OCI-LY3 (cell line): Measurements from ENCODE around the gene VAV2.

Source experiments
- H2AFZ ChIP-seq: fragments of 200-600, 300-600 bp; shearing (Covaris generic); 2 replicates; pipeline ENCODE4 v1.6.0; 2014; ENCODE audit warnings: antibody characterized with exemption, low read depth, low read length
- H3K27ac ChIP-seq: fragments of 200-600, 300-600 bp; sonication (generic); 2 replicates; pipeline ENCODE4 v1.5.1; 2014; ENCODE audit warnings: mild to moderate bottlenecking, low read length, moderate library complexity, mixed read lengths
- H3K27me3 ChIP-seq: fragments of 200-600, 300-600 bp; sonication (generic); 2 replicates; pipeline ENCODE4 v1.6.1; 2014; ENCODE audit warnings: low read depth, low read length, mixed read lengths
- H3K36me3 ChIP-seq: fragments of 200-600, 300-600 bp; sonication (generic); replicated peaks from 2 replicates; pipeline ENCODE3; 2014; ENCODE audit warnings: low read depth, low read length, mixed read lengths
- H3K4me1 ChIP-seq: fragments of 300-600, 200-600 bp; sonication (generic); 2 replicates; pipeline ENCODE4 v1.6.1; 2014; ENCODE audit warnings: low read length, mixed read lengths
- H3K4me2 ChIP-seq: fragments of 200-600, 300-600 bp; sonication (generic); 2 replicates; pipeline ENCODE4 v1.6.1; 2014; ENCODE audit warnings: low read length, mixed read lengths
- H3K4me3 ChIP-seq: fragments of 300-600, 200-600 bp; sonication (generic); 2 replicates; pipeline ENCODE4 v1.5.1; 2014; ENCODE audit warnings: antibody characterized with exemption, mild to moderate bottlenecking, low read length, moderate library complexity
- H3K79me2 ChIP-seq: fragments of 300-600, 200-600 bp; shearing (Covaris generic); 2 replicates; pipeline ENCODE4 v1.6.1; 2014; ENCODE audit warnings: mild to moderate bottlenecking, low read length, mixed read lengths
- H3K9ac ChIP-seq: fragments of 300-600, 200-600 bp; shearing (Covaris generic); 2 replicates; pipeline ENCODE4 v1.6.0; 2014; ENCODE audit warnings: mild to moderate bottlenecking, low read length, moderate library complexity
- H3K9me3 ChIP-seq: fragments of 200-600, 300-600 bp; shearing (Covaris generic); 2 replicates; pipeline ENCODE4 v1.6.1; 2014; ENCODE audit warnings: low read length, mixed read lengths; ENCODE audit not compliant: insufficient read depth
- H4K20me1 ChIP-seq: fragments of 200-600, 300-600 bp; sonication (generic); 2 replicates; pipeline ENCODE4 v1.6.1; 2016; ENCODE audit warnings: low read length, mixed read lengths; ENCODE audit not compliant: insufficient read depth
- EZH2phosphoT487 ChIP-seq: fragments of 200-600 bp; shearing (Covaris generic); IDR thresholded peaks from 2 replicates; pipeline ENCODE4 v1.6.1; 2018; ENCODE audit warnings: antibody characterized with exemption, mixed run types, low read depth
- TF ChIP-seq, protein P1 (sequence below): fragments of 200-600, 300-600 bp; sonication (generic); IDR thresholded peaks from 2 replicates; pipeline ENCODE4 v1.5.1; 2014; ENCODE audit warnings: antibody characterized with exemption, low read length, low read depth

VAV2 gene

DNA sequence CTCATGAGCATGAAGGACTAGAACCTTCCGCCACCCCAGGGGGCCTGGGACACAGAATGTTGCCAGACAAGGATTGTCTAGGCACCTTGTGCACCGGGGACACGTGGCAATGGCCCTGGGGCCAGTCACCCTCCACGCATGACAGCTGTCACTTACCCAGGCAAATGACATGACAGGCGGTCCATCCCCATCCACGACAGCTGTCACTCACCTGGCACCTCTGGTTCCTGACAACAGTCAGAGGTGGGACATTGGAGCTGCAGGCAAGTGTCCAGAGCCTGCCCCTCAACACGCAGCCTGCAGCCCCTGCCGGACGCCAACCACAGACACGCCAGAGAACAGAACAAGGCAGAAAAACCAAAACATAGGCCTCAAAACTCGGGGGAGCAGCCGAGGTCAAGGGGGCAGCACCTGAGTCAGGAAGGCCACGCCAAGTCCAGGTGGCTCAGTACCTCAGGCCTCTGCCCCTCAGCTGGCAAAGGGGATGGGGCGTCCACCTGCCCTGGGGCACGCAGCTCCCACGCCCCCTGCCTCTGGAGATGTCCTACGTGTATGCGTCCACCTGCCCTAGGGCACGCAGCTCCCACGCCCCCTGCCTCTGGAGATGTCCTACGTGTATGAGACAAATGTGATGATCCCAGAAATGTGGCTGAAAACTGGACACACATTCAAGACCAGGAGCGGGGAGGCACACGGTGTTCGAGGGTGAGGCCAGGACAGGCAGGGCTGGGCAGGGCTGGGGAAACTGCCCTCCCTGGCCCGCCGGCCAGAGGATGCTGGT is 14.5 kb downstream of the VAV2 start:
- no peaks in the 10 kb centered on the region for H3K9me3 ChIP-seq
- peaks cover 99% of the 10 kb centered on the region for H4K20me1 ChIP-seq
- H3K9ac ChIP-seq, result no peak overlapping the region
- peaks cover 32% of the 10 kb centered on the region for H3K4me1 ChIP-seq
- H3K79me2 ChIP-seq, result peaks cover 100% of the 10 kb centered on the region
- H3K36me3 ChIP-seq, result peaks cover 15% of the 10 kb centered on the region
- H3K4me3 ChIP-seq, result no peak overlapping the region
- H3K4me2 ChIP-seq, result no peak overlapping the region
- no peak overlapping the region for H3K27ac ChIP-seq
- no peaks in the 10 kb centered on the region for H3K27me3 ChIP-seq
- no peak for TF ChIP-seq EZH2phosphoT487
- TF ChIP-seq, protein P1, sequence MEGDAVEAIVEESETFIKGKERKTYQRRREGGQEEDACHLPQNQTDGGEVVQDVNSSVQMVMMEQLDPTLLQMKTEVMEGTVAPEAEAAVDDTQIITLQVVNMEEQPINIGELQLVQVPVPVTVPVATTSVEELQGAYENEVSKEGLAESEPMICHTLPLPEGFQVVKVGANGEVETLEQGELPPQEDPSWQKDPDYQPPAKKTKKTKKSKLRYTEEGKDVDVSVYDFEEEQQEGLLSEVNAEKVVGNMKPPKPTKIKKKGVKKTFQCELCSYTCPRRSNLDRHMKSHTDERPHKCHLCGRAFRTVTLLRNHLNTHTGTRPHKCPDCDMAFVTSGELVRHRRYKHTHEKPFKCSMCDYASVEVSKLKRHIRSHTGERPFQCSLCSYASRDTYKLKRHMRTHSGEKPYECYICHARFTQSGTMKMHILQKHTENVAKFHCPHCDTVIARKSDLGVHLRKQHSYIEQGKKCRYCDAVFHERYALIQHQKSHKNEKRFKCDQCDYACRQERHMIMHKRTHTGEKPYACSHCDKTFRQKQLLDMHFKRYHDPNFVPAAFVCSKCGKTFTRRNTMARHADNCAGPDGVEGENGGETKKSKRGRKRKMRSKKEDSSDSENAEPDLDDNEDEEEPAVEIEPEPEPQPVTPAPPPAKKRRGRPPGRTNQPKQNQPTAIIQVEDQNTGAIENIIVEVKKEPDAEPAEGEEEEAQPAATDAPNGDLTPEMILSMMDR, result no peak
- no peak overlapping the region for H2AFZ ChIP-seq

DNA sequence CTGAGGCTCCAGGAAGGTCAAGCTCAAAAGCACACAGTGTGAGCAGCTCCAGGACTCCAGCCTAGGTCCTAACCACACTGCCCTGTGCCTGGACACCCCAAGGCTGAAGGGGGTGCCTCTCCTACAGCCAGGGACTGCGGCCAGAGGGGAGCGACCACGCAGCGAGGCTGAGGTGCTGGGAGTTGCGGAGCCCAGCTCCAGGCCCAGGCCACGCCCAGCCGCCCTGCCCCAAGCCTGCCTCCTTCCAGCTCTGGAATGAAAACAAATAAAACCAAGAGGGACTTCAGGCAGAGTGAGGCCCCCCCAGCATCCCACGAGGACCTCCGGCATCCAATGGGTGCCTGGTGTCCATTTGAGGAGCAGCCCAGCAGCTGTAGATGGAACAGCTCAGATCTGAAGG is 15.2 kb downstream of the VAV2 start:
- peaks cover 100% of the 10 kb centered on the region for H3K79me2 ChIP-seq
- peaks cover 11% of the 10 kb centered on the region for H3K36me3 ChIP-seq
- no peak overlapping the region for H2AFZ ChIP-seq
- H4K20me1 ChIP-seq, result peaks cover 99% of the 10 kb centered on the region
- no peak overlapping the region for H3K9ac ChIP-seq
- H3K4me2 ChIP-seq, result no peak overlapping the region
- H3K4me1 ChIP-seq, result peaks cover 30% of the 10 kb centered on the region
- no peak overlapping the region for H3K4me3 ChIP-seq
- H3K27me3 ChIP-seq, result no peaks in the 10 kb centered on the region
- H3K9me3 ChIP-seq, result no peaks in the 10 kb centered on the region
- H3K27ac ChIP-seq, result no peak overlapping the region
- TF ChIP-seq EZH2phosphoT487, result no peak
- TF ChIP-seq, protein P1, result no peak

DNA sequence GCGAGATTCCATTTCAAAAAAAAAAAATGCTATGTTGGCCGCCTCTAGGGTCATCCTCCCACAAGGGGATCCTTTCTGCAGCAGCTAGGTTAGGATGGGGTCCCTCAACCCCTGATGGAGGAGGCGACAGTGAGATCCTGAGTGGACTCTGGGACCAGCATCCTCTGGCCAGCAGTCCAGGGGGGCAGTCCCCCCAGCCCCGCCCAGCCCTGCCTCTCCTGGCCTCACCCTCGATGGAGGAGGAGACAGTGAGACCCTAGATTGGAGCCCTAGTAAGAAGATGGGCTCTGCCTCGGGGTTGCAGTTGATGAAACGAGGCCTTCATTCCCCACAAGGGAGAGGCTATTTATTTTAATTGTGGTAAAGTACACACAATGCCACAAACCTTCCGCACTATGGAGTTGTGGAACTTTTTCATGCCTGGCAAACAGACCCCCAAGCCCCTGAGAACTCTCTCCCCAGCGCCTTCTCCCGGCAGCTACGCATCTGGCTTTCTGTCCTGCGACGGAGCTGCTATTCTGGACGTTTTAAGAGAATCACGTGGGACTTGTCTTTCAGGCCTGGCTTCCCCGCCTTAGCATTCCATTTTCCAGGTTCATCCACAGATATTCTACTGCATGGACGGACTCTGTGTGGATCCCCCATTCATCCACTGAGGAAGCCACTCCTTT is 15.8 kb downstream of the VAV2 start:
- Histone ChIP-seq H3K9ac (no peak overlapping the region), H4K20me1 (peaks cover 99% of the 10 kb centered on the region), H3K4me2 (no peak overlapping the region), H3K27ac (no peak overlapping the region), H3K9me3 (no peaks in the 10 kb centered on the region), H3K4me1 (peaks cover 30% of the 10 kb centered on the region), H3K27me3 (no peaks in the 10 kb centered on the region), H3K4me3 (no peak overlapping the region), H2AFZ (no peak overlapping the region), H3K79me2 (peaks cover 100% of the 10 kb centered on the region), H3K36me3 (peaks cover 5% of the 10 kb centered on the region)
- TF ChIP-seq, protein P1, result no peak
- no peak for TF ChIP-seq EZH2phosphoT487

DNA sequence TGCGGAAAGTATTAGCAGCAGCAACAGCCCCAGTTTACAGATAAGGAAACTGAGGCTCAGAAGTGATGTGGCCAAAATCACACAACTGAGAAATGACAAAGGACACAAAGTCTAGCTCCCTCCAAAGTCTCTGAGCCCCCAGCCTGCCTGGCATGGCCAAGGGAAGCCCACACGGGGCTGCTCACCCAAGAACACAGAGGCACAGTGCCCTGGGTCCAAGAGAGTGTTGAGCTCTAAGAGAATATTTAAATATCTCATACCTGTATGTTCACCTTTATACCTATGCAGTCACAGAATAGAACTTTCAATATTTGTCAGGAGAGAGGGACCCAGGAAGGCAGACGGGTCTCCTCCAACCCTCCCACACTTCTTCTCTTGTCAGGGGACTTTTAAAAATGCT is 16.6 kb downstream of the VAV2 start:
- H3K4me2 ChIP-seq, result no peak overlapping the region

More for the DNA sequence above, 16.6 kb downstream of the VAV2 start:
- no peak overlapping the region for H3K4me3 ChIP-seq
- H2AFZ ChIP-seq, result no peak overlapping the region
- peaks cover 100% of the 10 kb centered on the region for H3K79me2 ChIP-seq
- no peaks in the 10 kb centered on the region for H3K9me3 ChIP-seq
- peaks cover 5% of the 10 kb centered on the region for H3K36me3 ChIP-seq
- H3K9ac ChIP-seq, result no peak overlapping the region
- peaks cover 98% of the 10 kb centered on the region for H4K20me1 ChIP-seq
- peaks cover 30% of the 10 kb centered on the region for H3K4me1 ChIP-seq
- H3K27me3 ChIP-seq, result no peaks in the 10 kb centered on the region
- no peak overlapping the region for H3K27ac ChIP-seq
- no peak for TF ChIP-seq EZH2phosphoT487
- TF ChIP-seq, protein P1, result no peak
